K562 (cell line): Measurements from ENCODE around the gene ITPKB. TPM values are rescaled to one million over a fixed set of nuclear protein-coding genes. Genes with fewer than 3 reads are reported as not detected.

Experiments used
- ETS1 ChIP-seq: conservative IDR thresholded peaks from 2 replicates; pipeline ENCODE4 v1.6.1; 2011; ENCODE audit warnings: low read depth, mild to moderate bottlenecking, low read length; ENCODE audit not compliant: control insufficient read depth
- HMG20B ChIP-seq: fragments of 250-450 bp; sonication (Bioruptor Pico); IDR thresholded peaks from 2 replicates; pipeline ENCODE4 v1.5.0; 2021; ENCODE audit warnings: mild to moderate bottlenecking
- ZNF280B ChIP-seq: fragments of 250-450 bp; sonication (Bioruptor Pico); IDR thresholded peaks from 2 replicates; pipeline ENCODE4 v1.5.1; 2021; ENCODE audit warnings: mild to moderate bottlenecking
- polyA plus RNA-seq, 8 experiments: library from polyadenylated mRNA; depleted of rRNA in 4 of 8; stranded (reverse) in 5 of 8; unstranded in 3 of 8; fragments of >200 nt; fragmentation: Nextera tagmentation in 2 of 8; fragmentation: Illumina TruSeq in 1 of 8; extraction: Ambion mirVana in 2 of 8; extraction: Trizol in 1 of 8; gene quantifications; 2 replicates each; pipeline versions ENCODE4 v1.2.1 to v1.2.3, GENCODE V29; 2011 to 2014; ENCODE audit warnings: inconsistent platforms in 1 of 8, missing spikeins in 1 of 8
- total RNA-seq, 7 experiments: library from RNA; depleted of rRNA in 6 of 7; stranded (reverse); fragments of >200 nt in 6 of 7; fragmentation: Illumina TruSeq in 2 of 7; extraction: Trizol in 2 of 7; gene quantifications; 2 replicates each; pipeline versions ENCODE4 v1.2.1 to v1.2.3, GENCODE V29; 2011 to 2021; ENCODE audit warnings: low replicate concordance in 1 of 7
- TF ChIP-seq, protein P1 (sequence below): fragments of 450-650 bp; IDR thresholded peaks from 2 replicates; pipeline ENCODE4 v1.6.1; 2016; ENCODE audit warnings: low read depth, mild to moderate bottlenecking, moderate library complexity
- TF ChIP-seq, protein P2 (sequence below), 3 experiments: fragments of 200-800 bp in 1 of 3; fragments of 250-450 bp in 1 of 3; fragments of 450-650 bp in 1 of 3; sonication (Bioruptor Pico) in 1 of 3; sonication (Bioruptor generic) in 1 of 3; formaldehyde crosslinking in 1 of 3; IDR thresholded peaks; 2 replicates each; pipeline versions ENCODE4 v1.6.1 to v1.8.0; 2016 to 2022; ENCODE audit warnings: mild to moderate bottlenecking in 2 of 3, missing genetic modification characterization in 2 of 3, missing compliant biosample characterization in 1 of 3, moderate library complexity in 1 of 3

ITPKB gene
- total and polyA plus RNA-seq, 9 of the 15 experiments (the other 6 are each of a cell fraction or from before 2014, with no cell fraction given), result 0.01 to 0.22 TPM; not detected in 7

DNA sequence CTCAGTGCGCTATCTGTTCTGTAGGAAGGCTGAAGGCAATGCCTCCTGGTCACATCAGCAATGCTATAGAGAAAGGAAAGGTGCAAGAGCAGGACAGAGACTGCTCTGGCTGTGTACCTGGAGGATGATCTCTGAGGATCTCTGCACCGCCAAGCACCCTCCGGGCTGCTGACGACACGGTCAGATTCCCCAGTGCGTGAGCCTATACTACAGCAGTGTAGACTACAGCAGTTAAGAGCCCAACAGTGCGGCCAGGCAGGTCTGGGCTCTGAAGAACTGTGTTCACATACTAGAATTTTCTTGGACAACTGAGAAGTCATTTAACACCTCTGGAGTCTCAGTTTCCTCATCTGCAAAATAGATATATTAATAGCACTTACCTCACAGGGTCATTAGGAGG, 39.9 kb downstream of the ITPKB start (continued):
- TF ChIP-seq, protein P1, sequence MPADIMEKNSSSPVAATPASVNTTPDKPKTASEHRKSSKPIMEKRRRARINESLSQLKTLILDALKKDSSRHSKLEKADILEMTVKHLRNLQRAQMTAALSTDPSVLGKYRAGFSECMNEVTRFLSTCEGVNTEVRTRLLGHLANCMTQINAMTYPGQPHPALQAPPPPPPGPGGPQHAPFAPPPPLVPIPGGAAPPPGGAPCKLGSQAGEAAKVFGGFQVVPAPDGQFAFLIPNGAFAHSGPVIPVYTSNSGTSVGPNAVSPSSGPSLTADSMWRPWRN, result no peak
- TF ChIP-seq ETS1, result no peak
- no peak for TF ChIP-seq HMG20B (CRISPR knock-in tag)
- TF ChIP-seq, protein P2, sequence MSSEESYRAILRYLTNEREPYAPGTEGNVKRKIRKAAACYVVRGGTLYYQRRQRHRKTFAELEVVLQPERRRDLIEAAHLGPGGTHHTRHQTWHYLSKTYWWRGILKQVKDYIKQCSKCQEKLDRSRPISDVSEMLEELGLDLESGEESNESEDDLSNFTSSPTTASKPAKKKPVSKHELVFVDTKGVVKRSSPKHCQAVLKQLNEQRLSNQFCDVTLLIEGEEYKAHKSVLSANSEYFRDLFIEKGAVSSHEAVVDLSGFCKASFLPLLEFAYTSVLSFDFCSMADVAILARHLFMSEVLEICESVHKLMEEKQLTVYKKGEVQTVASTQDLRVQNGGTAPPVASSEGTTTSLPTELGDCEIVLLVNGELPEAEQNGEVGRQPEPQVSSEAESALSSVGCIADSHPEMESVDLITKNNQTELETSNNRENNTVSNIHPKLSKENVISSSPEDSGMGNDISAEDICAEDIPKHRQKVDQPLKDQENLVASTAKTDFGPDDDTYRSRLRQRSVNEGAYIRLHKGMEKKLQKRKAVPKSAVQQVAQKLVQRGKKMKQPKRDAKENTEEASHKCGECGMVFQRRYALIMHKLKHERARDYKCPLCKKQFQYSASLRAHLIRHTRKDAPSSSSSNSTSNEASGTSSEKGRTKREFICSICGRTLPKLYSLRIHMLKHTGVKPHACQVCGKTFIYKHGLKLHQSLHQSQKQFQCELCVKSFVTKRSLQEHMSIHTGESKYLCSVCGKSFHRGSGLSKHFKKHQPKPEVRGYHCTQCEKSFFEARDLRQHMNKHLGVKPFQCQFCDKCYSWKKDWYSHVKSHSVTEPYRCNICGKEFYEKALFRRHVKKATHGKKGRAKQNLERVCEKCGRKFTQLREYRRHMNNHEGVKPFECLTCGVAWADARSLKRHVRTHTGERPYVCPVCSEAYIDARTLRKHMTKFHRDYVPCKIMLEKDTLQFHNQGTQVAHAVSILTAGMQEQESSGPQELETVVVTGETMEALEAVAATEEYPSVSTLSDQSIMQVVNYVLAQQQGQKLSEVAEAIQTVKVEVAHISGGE (CRISPR knock-in tag; IDR thresholded peaks at IDR 0.05), result no peak
- TF ChIP-seq ZNF280B (CRISPR knock-in tag), result no peak
- TF ChIP-seq, all 486 proteins: peak for 0
